GM21423 (cell line): Measurements from ENCODE around the gene PCDHB10.
"Not testable (repeated sequence)": the region's sequence is repeated elsewhere in the genome, so short reads cannot be mapped to it uniquely, and the experiment has no call there.

Source experiments
- ATAC-seq: cut with Tn5 transposase; IDR thresholded peaks from one replicate; pipeline ENCODE4 v1.9.1; 2021; ENCODE audit warnings: mild to moderate bottlenecking, moderate library complexity; ENCODE audit not compliant: unreplicated experiment

The PCDHB10 gene

DNA sequence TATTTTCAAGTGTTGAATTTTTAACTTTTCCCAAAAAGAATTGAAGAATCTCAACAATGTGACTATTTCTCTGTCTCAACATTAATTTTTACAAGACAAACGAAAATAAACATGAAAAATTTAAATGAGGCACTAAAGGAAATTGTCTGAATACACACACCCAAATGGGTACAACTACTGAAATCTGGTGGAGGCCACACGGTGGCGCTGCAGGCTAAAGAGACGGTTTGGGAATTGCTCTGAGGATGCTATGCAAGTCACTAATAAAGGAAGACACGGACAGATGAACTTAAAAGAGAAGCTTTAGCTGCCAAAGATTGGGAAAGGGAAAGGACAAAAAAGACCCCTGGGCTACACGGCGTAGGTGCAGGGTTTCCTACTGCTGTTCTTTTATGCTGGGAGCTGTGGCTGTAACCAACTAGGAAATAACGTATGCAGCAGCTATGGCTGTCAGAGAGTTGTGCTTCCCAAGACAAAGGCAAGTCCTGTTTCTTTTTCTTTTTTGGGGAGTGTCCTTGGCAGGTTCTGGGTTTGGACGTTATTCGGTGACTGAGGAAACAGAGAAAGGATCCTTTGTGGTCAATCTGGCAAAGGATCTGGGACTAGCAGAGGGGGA is at the start of gene PCDHB10:
Gene PCDHB10, plus strand, starts transcription at position 244 of the 616 bp plus-strand sequence. Its CDS starts 200 bp downstream, at position 444.
- ATAC-seq = no peak

DNA sequence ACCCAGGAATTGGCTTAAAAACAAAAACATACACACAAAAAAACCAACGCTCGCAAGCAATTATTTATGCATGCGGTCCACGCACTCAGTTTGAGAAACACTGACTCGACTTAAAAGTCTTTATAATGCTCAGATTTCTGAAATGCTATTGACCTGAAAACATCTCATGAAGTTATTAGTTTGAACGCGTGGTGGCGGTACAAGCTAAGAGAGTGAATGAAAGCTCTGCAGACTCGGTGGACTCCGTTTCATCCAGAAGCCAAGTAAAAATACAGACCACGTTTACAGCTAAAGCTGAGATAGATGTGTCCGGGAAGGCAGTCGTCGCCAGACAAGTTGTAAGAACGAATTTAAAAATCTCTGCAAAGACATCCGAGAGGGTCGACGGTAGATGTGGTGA is 42.3 kb upstream of the PCDHB10 start, which contains the start of gene PCDHB6:
Gene PCDHB6, plus strand, starts transcription at position 246 of the 400 bp plus-strand sequence. CDS start 201 bp downstream, outside the sequence.
- no peak for ATAC-seq

DNA sequence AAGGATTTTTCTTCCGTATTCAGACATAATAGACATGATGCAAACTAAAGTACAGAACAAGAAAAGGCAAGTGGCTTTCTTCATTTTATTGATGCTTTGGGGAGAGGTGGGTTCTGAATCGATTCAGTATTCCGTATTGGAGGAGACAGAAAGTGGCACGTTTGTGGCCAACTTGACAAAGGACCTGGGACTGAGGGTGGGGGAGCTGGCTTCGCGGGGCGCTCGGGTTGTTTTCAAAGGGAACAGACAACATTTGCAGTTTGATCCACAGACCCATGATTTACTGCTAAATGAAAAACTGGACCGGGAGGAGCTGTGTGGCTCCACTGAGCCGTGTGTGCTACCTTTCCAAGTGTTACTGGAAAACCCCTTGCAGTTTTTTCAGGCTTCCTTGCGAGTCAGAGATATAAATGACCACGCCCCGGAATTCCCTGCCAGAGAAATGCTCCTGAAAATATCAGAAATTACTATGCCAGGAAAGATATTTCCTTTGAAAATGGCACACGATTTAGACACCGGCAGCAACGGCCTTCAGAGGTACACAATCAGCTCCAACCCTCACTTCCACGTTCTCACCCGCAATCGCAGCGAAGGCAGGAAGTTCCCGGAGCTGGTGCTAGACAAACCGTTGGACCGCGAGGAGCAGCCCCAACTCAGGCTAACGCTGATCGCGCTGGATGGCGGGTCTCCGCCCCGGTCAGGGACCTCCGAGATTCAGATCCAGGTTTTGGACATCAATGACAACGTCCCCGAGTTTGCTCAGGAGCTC is 41.7 kb upstream of the PCDHB10 start:
- no peak for ATAC-seq

DNA sequence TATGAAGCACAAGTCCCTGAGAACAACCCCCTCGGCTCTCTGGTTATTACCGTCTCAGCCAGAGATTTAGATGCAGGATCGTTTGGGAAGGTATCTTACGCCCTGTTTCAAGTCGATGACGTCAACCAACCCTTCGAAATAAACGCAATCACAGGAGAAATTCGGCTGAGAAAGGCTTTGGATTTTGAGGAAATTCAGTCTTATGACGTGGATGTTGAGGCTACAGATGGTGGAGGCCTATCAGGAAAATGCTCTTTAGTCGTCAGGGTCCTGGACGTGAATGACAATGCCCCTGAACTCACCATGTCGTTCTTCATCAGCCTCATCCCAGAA is 41.2 kb upstream of the PCDHB10 start:
- ATAC-seq = no peak

DNA sequence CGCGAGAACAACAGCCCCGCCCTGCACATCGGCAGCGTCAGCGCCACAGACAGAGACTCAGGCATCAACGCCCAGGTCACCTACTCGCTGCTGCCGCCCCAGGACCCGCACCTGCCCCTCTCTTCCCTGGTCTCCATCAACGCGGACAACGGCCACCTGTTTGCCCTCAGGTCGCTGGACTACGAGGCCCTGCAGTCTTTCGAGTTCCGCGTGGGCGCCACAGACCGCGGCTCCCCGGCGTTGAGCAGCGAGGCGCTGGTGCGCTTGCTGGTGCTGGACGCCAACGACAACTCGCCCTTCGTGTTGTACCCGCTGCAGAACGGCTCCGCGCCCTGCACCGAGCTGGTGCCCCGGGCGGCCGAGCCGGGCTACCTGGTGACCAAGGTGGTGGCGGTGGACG is 40.5 kb upstream of the PCDHB10 start:
- not testable (repeated sequence) for ATAC-seq

DNA sequence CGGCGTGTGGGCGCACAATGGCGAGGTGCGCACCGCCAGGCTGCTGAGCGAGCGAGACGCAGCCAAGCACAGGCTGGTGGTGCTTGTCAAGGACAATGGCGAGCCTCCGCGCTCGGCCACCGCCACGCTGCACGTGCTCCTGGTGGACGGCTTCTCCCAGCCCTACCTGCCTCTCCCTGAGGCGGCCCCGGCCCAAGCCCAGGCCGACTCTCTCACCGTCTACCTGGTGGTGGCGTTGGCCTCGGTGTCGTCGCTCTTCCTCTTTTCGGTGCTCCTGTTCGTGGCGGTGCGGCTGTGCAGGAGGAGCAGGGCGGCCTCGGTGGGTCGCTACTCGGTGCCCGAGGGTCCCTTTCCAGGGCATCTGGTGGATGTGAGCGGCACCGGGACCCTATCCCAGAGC is 40.1 kb upstream of the PCDHB10 start:
- ATAC-seq = not testable (repeated sequence)

DNA sequence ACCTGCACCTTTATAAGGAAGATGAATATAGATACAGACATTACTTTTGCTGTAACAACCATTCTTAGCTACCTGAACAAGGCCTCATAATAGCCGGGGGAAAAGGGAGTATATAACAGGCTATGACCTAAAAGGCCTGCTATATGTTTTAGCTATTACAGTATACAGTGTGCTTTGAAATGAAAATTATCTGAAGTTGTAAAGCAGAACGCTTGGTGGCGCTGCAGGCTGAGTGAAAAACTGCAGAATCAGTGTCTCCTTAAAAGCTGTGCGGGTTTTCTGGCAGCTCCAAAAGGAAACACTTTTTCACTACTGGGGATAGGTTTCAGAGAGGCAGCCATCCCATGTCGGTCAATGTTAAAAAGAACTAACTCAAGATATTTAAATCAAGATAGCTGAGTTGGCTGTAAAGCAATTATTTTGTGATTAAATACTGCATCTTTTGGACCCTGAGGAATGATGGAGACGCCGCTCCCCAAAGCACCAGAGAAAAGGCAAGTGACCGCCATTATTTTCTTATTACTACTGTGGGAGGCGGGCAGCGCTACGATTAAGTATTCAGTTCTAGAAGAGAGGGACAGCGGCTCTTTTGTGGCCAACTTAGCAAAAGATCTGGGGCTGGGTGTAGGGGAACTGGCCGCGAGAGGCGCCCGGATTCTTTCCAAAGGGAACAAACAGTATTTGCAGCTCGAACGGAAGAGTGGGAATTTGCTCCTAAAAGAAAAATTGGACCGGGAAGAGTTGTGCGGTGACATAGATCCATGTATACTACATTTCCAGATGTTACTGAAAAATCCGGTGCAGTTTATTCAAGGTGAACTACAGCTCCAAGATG is 36.4 kb upstream of the PCDHB10 start:
- no peak for ATAC-seq

DNA sequence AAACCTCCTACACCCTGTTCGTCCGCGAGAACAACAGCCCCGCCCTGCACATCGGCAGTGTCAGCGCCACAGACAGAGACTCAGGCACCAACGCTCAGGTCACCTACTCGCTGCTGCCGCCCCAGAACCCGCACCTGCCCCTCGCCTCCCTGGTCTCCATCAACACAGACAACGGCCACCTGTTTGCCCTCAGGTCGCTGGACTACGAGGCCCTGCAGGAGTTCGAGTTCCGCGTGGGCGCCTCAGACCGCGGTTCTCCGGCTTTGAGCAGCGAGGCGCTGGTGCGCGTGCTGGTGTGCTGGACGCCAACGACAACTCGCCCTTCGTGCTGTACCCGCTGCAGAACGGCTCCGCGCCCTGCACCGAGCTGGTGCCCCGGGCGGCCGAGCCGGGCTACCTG is 34.8 kb upstream of the PCDHB10 start:
- not testable (repeated sequence) for ATAC-seq

DNA sequence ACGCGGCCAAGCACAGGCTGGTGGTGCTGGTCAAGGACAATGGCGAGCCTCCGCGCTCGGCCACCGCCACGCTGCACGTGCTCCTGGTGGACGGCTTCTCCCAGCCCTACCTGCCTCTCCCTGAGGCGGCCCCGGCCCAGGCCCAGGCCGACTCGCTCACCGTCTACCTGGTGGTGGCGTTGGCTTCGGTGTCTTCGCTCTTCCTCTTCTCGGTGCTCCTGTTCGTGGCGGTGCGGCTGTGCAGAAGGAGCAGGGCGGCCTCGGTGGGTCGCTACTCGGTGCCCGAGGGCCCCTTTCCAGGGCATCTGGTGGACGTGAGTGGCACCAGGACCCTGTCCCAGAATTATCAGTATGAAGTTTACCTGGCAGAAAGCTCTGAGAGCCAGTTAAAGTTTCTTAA is 34.3 kb upstream of the PCDHB10 start:
- ATAC-seq = not testable (repeated sequence)

DNA sequence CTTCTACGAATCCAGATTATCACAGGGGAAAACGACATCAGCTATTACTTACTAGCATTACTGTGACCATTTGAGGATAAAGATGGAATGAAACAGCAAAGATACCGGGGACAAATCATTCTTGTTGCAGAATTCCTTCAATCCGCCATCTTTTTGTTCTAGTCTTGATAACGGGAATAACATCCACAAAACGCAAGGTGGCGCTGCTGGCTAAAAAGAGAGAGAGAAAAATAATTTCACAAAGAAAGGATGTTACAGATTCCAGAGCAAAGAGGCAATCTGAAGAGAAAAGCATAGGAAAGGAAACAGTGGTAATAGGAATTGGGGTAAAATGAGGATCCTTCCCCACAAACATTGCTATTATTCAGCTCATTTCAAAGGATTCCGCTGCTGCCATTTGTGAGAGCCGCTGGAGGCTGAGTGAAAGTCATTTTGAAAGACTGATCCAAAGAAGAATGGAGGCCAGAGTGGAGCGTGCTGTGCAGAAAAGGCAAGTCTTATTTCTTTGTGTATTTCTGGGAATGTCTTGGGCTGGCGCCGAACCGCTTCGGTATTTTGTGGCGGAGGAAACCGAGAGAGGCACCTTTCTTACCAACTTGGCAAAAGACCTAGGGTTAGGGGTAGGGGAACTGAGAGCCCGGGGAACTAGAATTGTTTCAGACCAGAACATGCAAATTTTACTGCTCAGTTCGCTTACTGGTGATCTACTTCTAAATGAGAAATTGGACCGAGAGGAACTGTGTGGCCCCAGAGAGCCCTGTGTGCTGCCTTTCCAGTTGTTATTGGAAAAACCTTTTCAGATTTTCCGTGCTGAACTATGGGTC is 19.6 kb upstream of the PCDHB10 start, which contains the start of gene PCDHB7:
Gene PCDHB7, plus strand, starts transcription at position 264 of the 824 bp plus-strand sequence. Its CDS starts 192 bp downstream, at position 456.
- no peak for ATAC-seq

DNA sequence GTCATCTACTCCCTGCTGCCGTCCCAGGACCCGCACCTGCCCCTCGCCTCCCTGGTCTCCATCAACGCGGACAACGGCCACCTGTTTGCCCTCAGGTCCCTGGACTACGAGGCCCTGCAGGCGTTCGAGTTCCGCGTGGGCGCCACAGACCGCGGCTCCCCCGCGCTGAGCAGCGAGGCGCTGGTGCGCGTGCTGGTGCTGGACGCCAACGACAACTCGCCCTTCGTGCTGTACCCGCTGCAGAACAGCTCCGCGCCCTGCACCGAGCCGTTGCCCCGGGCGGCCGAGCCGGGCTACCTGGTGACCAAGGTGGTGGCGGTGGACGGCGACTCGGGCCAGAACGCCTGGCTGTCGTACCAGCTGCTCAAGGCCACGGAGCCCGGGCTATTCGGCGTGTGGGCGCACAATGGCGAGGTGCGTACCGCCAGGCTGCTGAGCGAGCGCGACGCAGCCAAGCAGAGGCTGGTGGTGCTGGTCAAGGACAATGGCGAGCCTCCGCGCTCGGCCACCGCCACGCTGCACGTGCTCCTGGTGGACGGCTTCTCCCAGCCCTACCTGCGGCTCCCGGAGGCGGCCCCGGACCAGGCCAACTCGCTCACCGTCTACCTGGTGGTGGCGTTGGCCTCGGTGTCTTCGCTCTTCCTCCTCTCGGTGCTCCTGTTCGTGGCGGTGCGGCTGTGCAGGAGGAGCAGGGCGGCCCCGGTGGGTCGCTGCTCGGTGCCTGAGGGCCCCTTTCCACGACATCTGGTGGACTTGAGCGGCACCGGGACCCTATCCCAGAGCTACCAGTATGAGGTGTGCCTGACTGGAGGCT is 17.7 kb upstream of the PCDHB10 start:
- ATAC-seq = not testable (repeated sequence)

DNA sequence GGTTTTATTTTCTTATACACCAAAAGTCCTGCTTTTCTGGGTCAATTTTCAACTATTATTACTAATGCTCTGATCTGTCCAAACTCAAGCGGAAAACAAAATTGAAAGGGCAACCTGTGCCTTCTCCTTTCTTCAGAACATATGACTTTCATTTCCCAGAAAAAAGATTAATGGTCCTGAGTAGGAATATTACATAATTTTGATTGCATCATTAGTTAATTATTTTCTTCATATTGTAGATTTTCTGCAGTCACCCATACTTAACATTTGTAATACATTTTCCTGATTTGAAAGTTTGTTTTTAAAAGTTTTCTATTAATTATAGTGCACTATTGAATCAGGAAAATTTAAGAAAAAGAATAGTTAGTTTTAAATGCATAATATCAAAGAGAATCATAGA is 16.2 kb upstream of the PCDHB10 start:
- no peak for ATAC-seq

DNA sequence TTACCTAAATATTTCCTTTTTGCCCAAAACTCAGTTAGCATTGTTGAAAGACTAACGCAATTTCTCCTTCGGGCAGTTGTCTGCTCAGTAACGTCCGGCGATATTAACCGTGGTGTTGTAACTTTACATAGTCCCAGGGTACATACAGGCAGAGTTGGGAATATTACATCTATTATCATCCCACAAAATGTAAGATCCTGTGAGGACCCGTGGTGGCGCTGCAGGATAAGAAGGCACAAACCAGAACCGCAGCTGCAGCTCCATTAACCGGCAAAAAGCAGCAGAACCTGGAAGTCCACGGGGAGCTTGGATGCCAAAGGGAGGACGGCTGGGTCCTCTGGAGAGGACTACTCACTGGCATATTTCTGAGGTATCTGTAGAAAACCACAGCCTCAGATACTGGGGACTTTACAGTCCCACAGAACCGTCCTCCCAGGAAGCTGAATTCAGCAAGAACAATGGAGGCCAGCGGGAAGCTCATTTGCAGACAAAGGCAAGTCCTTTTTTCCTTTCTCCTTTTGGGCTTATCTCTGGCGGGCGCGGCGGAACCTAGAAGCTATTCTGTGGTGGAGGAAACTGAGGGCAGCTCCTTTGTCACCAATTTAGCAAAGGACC is 14.5 kb upstream of the PCDHB10 start, which contains the start of gene PCDHB8:
Gene PCDHB8, plus strand, starts transcription at position 214 of the 615 bp plus-strand sequence. Its CDS starts 245 bp downstream, at position 459.
- ATAC-seq = not testable (repeated sequence)

DNA sequence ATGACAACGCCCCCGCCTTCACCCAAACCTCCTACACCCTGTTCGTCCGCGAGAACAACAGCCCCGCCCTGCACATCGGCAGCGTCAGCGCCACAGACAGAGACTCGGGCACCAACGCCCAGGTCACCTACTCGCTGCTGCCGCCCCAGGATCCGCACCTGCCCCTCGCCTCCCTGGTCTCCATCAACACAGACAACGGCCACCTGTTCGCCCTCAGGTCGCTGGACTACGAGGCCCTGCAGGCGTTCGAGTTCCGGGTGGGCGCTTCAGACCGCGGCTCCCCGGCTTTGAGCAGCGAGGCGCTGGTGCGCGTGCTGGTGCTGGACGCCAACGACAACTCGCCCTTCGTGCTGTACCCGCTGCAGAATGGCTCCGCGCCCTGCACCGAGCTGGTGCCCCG is 12.8 kb upstream of the PCDHB10 start:
- not testable (repeated sequence) for ATAC-seq

DNA sequence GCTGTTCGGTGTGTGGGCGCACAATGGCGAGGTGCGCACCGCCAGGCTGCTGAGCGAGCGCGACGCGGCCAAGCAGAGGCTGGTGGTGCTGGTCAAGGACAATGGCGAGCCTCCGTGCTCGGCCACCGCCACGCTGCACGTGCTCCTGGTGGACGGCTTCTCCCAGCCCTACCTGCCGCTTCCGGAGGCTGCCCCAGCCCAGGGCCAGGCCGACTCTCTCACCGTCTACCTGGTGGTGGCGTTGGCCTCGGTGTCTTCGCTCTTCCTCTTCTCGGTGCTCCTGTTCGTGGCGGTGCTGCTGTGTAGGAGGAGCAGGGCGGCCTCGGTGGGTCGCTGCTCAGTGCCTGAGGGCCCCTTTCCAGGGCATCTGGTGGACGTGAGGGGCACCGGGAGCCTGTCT is 12.3 kb upstream of the PCDHB10 start:
- ATAC-seq = not testable (repeated sequence)

DNA sequence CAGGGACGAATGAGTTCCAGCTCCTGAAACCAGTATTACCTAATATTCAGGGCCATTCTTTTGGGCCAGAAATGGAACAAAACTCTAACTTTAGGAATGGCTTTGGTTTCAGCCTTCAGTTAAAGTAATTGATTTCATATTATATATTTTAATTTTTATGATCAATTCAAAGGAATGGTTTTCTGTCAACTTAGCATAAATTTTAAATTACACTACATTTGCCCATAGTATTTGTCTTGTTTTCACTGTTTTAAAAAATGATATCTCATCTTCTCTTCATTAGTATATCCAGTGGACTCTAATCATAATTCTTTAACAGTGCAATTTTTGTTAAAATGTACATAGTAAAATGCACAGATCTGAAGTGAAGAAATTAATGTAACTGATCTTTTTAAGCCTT is 11.8 kb upstream of the PCDHB10 start:
- no peak for ATAC-seq

DNA sequence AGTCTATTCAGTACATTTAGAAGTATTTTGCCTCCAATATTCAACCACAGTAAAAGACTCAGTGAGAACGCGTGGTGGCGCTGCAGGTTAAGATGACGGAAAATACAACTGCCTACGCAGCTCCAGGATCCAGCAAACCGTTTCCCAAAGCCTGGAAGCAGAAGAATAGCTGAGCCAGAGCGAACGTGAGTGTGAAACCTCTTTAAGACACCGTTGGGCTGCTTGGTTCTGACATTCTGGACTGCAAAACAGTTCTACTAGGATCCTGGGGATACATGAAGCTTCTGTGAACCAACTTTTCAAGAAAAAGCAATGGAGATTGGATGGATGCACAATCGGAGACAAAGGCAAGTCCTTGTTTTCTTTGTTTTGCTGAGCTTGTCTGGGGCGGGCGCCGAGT is 9.9 kb upstream of the PCDHB10 start, which contains the start of gene PCDHB16:
Gene PCDHB16, plus strand, starts transcription at position 140 of the 400 bp plus-strand sequence. Its CDS starts 173 bp downstream, at position 313.
- ATAC-seq = no peak

DNA sequence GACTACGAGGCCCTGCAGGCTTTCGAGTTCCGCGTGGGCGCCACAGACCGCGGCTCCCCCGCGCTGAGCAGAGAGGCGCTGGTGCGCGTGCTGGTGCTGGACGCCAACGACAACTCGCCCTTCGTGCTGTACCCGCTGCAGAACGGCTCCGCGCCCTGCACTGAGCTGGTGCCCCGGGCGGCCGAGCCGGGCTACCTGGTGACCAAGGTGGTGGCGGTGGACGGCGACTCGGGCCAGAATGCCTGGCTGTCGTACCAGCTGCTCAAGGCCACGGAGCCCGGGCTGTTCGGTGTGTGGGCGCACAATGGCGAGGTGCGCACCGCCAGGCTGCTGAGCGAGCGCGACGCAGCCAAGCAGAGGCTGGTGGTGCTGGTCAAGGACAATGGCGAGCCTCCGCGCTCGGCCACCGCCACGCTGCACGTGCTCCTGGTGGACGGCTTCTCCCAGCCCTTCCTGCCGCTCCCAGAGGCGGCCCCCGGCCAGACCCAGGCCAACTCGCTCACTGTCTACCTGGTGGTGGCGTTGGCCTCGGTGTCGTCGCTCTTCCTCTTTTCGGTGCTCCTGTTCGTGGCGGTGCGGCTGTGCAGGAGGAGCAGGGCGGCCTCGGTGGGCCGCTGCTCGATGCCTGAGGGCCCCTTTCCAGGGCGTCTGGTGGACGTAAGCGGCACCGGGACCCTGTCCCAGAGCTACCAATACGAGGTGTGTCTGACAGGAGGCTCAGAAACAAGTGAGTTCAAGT is 7.9 kb upstream of the PCDHB10 start:
- ATAC-seq = not testable (repeated sequence)
